OCI-LY3 (cell line): ENCODE measurements around the gene EXOC3L2.

Source experiments
- H2AFZ ChIP-seq: fragments of 200-600, 300-600 bp; shearing (Covaris generic); 2 replicates; pipeline ENCODE4 v1.6.0; 2014; ENCODE audit warnings: antibody characterized with exemption, low read depth, low read length
- H3K27ac ChIP-seq: fragments of 200-600, 300-600 bp; sonication (generic); 2 replicates; pipeline ENCODE4 v1.5.1; 2014; ENCODE audit warnings: mild to moderate bottlenecking, low read length, moderate library complexity, mixed read lengths
- H3K27me3 ChIP-seq: fragments of 200-600, 300-600 bp; sonication (generic); 2 replicates; pipeline ENCODE4 v1.6.1; 2014; ENCODE audit warnings: low read depth, low read length, mixed read lengths
- H3K36me3 ChIP-seq: fragments of 200-600, 300-600 bp; sonication (generic); replicated peaks from 2 replicates; pipeline ENCODE3; 2014; ENCODE audit warnings: low read depth, low read length, mixed read lengths
- H3K4me1 ChIP-seq: fragments of 300-600, 200-600 bp; sonication (generic); 2 replicates; pipeline ENCODE4 v1.6.1; 2014; ENCODE audit warnings: low read length, mixed read lengths
- H3K4me2 ChIP-seq: fragments of 200-600, 300-600 bp; sonication (generic); 2 replicates; pipeline ENCODE4 v1.6.1; 2014; ENCODE audit warnings: low read length, mixed read lengths
- H3K4me3 ChIP-seq: fragments of 300-600, 200-600 bp; sonication (generic); 2 replicates; pipeline ENCODE4 v1.5.1; 2014; ENCODE audit warnings: antibody characterized with exemption, mild to moderate bottlenecking, low read length, moderate library complexity
- H3K79me2 ChIP-seq: fragments of 300-600, 200-600 bp; shearing (Covaris generic); 2 replicates; pipeline ENCODE4 v1.6.1; 2014; ENCODE audit warnings: mild to moderate bottlenecking, low read length, mixed read lengths
- H3K9ac ChIP-seq: fragments of 300-600, 200-600 bp; shearing (Covaris generic); 2 replicates; pipeline ENCODE4 v1.6.0; 2014; ENCODE audit warnings: mild to moderate bottlenecking, low read length, moderate library complexity
- H3K9me3 ChIP-seq: fragments of 200-600, 300-600 bp; shearing (Covaris generic); 2 replicates; pipeline ENCODE4 v1.6.1; 2014; ENCODE audit warnings: low read length, mixed read lengths; ENCODE audit not compliant: insufficient read depth
- H4K20me1 ChIP-seq: fragments of 200-600, 300-600 bp; sonication (generic); 2 replicates; pipeline ENCODE4 v1.6.1; 2016; ENCODE audit warnings: low read length, mixed read lengths; ENCODE audit not compliant: insufficient read depth
- EZH2phosphoT487 ChIP-seq: fragments of 200-600 bp; shearing (Covaris generic); IDR thresholded peaks from 2 replicates; pipeline ENCODE4 v1.6.1; 2018; ENCODE audit warnings: antibody characterized with exemption, mixed run types, low read depth
- TF ChIP-seq, protein P1 (sequence below): fragments of 200-600, 300-600 bp; sonication (generic); IDR thresholded peaks from 2 replicates; pipeline ENCODE4 v1.5.1; 2014; ENCODE audit warnings: antibody characterized with exemption, low read length, low read depth

The EXOC3L2 gene

DNA sequence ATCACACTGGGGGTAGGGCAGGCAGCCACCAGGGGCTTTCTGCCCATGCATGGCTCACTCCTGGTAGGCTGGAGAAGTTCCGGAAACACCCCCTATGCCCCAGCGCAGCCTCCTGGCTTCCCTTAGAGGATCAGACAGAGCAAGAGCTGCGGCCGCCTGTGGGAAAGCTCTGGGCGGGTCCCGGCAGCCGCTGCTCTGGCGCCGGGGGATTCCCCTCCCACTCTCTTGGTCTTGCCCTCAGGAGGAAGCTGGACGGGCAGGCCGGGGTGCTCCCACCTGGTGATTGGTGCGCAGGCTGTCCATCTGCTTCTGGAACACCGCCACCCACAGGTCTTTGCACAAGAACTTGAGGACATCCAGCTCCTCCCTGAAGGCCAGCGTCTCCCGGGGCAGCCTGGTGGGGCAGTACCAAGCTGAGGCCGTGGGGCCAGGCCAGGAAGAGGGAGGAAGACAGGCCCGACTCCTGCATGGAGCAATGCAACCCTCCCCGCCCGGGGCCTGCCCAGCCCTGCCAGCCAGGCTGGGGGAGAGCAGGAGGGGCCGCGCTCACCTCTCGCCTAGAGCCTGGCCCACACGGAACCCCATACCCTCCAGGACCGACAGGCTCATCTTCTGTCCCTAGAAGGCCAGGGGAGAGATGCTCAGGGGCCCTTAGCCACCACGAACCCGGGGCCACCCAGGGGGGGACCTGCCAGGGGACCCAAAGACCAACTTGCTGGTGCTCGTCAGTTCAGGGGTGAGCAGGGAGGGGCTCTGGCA lies 80.5 kb downstream of the EXOC3L2 start:
- Histone ChIP-seq H3K9me3 (no peaks in the 10 kb centered on the region), H3K4me2 (peak overlapping the region; percentile 78), H2AFZ (peak overlapping the region; percentile 18; the same call in 1 of the 2 replicates), H3K36me3 (no peaks in the 10 kb centered on the region), H3K9ac (peak overlapping the region; percentile 61), H4K20me1 (no peaks in the 10 kb centered on the region), H3K4me3 (peak overlapping the region; percentile 63), H3K27ac (peak overlapping the region; percentile 66), H3K79me2 (no peaks in the 10 kb centered on the region), H3K4me1 (peaks cover 23% of the 10 kb centered on the region), H3K27me3 (no peaks in the 10 kb centered on the region)
- TF ChIP-seq, protein P1, sequence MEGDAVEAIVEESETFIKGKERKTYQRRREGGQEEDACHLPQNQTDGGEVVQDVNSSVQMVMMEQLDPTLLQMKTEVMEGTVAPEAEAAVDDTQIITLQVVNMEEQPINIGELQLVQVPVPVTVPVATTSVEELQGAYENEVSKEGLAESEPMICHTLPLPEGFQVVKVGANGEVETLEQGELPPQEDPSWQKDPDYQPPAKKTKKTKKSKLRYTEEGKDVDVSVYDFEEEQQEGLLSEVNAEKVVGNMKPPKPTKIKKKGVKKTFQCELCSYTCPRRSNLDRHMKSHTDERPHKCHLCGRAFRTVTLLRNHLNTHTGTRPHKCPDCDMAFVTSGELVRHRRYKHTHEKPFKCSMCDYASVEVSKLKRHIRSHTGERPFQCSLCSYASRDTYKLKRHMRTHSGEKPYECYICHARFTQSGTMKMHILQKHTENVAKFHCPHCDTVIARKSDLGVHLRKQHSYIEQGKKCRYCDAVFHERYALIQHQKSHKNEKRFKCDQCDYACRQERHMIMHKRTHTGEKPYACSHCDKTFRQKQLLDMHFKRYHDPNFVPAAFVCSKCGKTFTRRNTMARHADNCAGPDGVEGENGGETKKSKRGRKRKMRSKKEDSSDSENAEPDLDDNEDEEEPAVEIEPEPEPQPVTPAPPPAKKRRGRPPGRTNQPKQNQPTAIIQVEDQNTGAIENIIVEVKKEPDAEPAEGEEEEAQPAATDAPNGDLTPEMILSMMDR: peak; percentile 26; the same call in 1 of the 2 replicates
- TF ChIP-seq EZH2phosphoT487: no peak

DNA sequence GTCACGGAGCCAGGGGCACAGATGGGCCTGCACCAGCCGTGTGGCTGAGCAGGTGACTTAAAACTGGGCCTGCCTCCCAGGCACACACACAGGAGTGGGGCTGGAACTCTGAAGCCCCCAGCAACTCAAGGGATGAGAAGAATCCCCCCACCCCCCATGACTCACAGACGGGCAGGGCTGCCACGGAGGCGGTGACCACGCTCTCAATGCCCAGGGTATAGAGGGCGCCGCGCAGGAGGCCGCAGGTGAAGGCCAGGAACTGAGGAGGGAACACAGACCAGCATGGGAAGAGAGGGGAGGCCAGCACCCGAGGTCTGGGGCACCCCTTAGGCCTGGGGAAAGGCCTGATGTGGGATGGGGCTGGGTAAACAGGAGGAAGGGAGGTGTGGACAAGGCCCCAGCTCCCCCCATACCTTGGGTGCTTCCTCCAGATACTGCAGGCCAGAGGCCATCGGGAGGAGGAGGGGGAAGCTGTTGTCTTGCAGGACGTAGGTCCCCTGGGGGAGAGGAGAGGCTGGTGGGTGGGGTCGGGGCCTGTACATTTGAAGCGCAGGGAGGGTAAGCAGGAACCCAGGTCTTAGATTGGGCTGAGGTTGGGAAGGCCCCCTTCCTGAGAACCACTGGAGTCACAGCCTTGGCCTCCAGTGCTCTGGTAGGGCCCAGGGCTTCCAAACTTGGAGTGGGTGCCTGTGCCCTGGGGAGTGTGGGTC lies 81.3 kb downstream of the EXOC3L2 start:
- no peaks in the 10 kb centered on the region for H3K79me2 ChIP-seq
- no peaks in the 10 kb centered on the region for H4K20me1 ChIP-seq
- H3K4me1 ChIP-seq: peaks cover 23% of the 10 kb centered on the region
- H3K4me2 ChIP-seq: peak overlapping the region; percentile 78
- H3K9ac ChIP-seq: peak overlapping the region; percentile 61
- H3K27ac ChIP-seq: peak overlapping the region; percentile 66
- H2AFZ ChIP-seq: no peak overlapping the region; the same call in 1 of the 2 replicates
- no peaks in the 10 kb centered on the region for H3K27me3 ChIP-seq
- no peaks in the 10 kb centered on the region for H3K9me3 ChIP-seq
- no peaks in the 10 kb centered on the region for H3K36me3 ChIP-seq
- peak overlapping the region; percentile 63 for H3K4me3 ChIP-seq
- TF ChIP-seq, protein P1: no peak; the same call in 1 of the 2 replicates
- no peak for TF ChIP-seq EZH2phosphoT487

DNA sequence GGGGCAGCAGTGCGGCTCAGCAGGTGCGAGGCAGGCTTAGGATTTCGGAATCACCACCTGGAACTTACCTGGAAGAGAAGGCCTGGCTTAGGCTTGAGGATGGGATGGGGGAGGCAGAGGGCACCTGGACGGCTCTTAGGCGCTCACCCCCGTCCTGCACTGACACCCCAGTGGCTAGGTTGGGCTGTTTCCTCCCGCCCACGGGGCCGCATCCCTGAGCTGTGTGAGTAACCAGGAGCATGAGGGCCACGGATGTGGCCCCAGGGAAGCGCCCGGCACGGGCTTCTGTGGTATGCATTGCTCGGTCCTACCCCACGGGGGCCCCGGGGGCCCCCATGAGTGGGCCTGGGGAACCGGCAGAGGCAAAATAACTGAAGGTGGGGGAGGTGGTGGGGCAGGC lies 82.1 kb downstream of the EXOC3L2 start:
- no peak overlapping the region for H3K9ac ChIP-seq
- no peak overlapping the region for H3K4me3 ChIP-seq
- H3K27ac ChIP-seq: no peak overlapping the region
- H3K4me1 ChIP-seq: peaks cover 23% of the 10 kb centered on the region
- no peaks in the 10 kb centered on the region for H4K20me1 ChIP-seq
- H3K27me3 ChIP-seq: no peaks in the 10 kb centered on the region
- no peak for TF ChIP-seq EZH2phosphoT487
- TF ChIP-seq, protein P1: no peak
- no peaks in the 10 kb centered on the region for H3K9me3 ChIP-seq
- peak overlapping the region; percentile 78 for H3K4me2 ChIP-seq
- H3K79me2 ChIP-seq: no peaks in the 10 kb centered on the region
- no peak overlapping the region for H2AFZ ChIP-seq
- no peaks in the 10 kb centered on the region for H3K36me3 ChIP-seq

DNA sequence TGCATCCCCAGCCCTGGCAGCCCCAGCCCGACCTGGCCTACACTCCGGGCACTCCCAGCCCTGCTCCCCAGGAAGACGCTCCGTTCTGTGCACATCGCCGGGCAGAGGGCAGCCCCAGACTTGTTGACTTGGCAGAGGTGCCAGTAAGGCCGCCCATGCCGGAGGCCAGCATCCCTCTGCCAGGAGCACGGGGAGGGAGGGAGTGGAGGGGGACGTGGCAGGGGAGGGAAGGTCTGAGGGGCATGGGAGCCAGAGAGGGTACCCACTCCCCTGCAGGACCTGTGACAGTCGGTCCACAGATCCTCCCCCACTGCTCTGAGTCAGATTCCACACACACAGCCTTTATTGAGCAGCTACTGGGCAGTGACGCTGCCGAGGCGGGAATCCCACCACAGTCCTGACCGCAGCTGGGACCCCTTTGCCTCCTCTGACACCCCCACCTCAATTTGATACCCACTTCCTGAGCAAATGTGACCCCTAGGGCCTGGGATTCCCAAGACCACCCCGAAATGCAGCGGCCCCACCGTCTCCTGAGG lies 82.5 kb downstream of the EXOC3L2 start:
- Histone ChIP-seq H3K9me3 (no peaks in the 10 kb centered on the region), H3K4me2 (no peak overlapping the region), H2AFZ (no peak overlapping the region), H3K4me1 (peaks cover 23% of the 10 kb centered on the region), H3K4me3 (no peak overlapping the region), H4K20me1 (no peaks in the 10 kb centered on the region), H3K27ac (no peak overlapping the region), H3K79me2 (no peaks in the 10 kb centered on the region), H3K36me3 (no peaks in the 10 kb centered on the region), H3K9ac (no peak overlapping the region), H3K27me3 (no peaks in the 10 kb centered on the region)
- TF ChIP-seq, protein P1: no peak
- no peak for TF ChIP-seq EZH2phosphoT487
